ENCODE data around the gene SUGCT.

Gene SUGCT

DNA sequence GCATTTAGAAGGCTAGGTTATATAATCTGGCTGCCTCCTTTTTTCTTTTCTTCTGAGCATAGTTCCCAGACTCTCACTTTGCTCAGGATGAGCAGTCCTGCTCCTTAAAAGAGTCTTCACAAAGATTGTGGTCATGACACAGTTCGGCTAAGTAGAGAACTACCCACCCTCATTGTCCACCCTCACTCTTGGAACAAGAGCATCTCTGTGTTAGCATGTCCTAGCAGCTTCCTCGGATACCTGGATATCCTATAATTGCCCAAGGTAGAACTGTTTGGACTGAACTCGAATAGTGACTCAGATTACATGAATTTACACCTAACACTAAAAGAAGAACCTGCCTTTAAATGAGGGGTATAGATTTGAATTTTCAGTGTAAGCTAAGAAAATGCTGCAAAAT is 572.0 kb downstream of the SUGCT start:
- DNase-seq (ENCODE audit: low read depth, low spot score), result no peak
- Histone ChIP-seq H3K4me3 (ENCODE audit: insufficient read length, low read depth) (no peak overlapping the region), H3K27me3 (ENCODE audit: insufficient read depth, insufficient read length) (no peaks in the 10 kb centered on the region), H3K9me3 (ENCODE audit: insufficient read depth, low read length) (no peaks in the 10 kb centered on the region), H3K9ac (ENCODE audit: insufficient read length, low read depth) (no peak overlapping the region), H3K4me1 (ENCODE audit: insufficient read depth, insufficient read length) (no peaks in the 10 kb centered on the region), H3K36me3 (ENCODE audit: insufficient read depth, insufficient read length, low read length) (no peaks in the 10 kb centered on the region)
- no peak for TF ChIP-seq ZNF274 (IDR thresholded peaks at IDR 0.05; ENCODE audit: low read depth, low read length)
- no peak for TF ChIP-seq SUZ12 (IDR thresholded peaks at IDR 0.05; ENCODE audit: extremely low read depth, insufficient read depth, insufficient read length)
- TF ChIP-seq YY1 (IDR thresholded peaks at IDR 0.05; ENCODE audit: insufficient read depth, insufficient read length), result no peak

DNA sequence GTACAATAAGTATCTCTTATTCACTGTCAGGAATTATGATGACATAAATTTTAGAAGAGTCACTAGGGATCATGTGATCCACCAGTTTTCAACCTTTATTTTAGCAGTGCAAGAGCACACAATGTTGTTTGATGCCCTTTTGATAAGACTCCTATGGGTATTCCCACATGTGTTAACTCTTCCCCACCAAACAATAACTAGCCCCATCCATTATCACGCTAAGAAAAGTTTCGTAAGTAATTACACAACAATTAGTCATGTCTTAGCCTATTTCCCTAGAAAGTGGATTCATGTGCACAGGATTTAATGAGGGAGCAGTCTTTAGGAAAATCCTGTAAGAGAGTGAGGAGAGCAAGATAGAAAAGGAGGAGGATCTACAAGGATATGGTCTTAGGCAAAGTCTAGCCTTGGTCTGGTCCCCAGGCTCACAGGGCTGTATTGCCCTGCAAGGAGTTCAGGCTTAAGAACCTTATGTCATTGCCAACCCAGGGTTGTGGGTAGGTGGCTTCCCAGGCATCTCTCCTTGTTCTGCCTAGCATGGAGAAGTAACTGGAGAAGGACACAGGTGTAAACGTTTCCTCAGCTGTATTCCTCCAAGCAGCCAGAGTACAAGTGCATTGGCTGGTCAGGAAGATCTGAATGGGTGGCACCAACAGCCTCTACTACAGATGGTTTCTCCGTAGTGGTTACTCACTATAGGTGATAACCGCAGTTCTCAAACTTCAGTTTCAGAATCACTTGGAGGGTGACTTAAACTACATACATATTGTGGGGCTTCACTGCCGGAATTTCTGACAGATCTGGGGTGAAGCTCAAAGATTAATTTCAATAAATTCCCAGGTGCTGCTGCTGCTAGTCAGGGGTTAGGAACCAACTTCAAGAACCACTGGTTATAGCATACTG is 574.5 kb downstream of the SUGCT start:
- no peak overlapping the region for H3K9ac ChIP-seq (ENCODE audit: insufficient read length, low read depth)
- H3K36me3 ChIP-seq (ENCODE audit: insufficient read depth, insufficient read length, low read length), result no peaks in the 10 kb centered on the region
- no peaks in the 10 kb centered on the region for H3K4me1 ChIP-seq (ENCODE audit: insufficient read depth, insufficient read length)
- no peaks in the 10 kb centered on the region for H3K27me3 ChIP-seq (ENCODE audit: insufficient read depth, insufficient read length)
- TF ChIP-seq SUZ12 (IDR thresholded peaks at IDR 0.05; ENCODE audit: extremely low read depth, insufficient read depth, insufficient read length) (no peak), YY1 (IDR thresholded peaks at IDR 0.05; ENCODE audit: insufficient read depth, insufficient read length) (no peak), ZNF274 (IDR thresholded peaks at IDR 0.05; ENCODE audit: low read depth, low read length) (no peak)
- H3K9me3 ChIP-seq (ENCODE audit: insufficient read depth, low read length), result no peaks in the 10 kb centered on the region
- H3K4me3 ChIP-seq (ENCODE audit: insufficient read length, low read depth), result no peak overlapping the region
- no peak for DNase-seq (ENCODE audit: low read depth, low spot score)

DNA sequence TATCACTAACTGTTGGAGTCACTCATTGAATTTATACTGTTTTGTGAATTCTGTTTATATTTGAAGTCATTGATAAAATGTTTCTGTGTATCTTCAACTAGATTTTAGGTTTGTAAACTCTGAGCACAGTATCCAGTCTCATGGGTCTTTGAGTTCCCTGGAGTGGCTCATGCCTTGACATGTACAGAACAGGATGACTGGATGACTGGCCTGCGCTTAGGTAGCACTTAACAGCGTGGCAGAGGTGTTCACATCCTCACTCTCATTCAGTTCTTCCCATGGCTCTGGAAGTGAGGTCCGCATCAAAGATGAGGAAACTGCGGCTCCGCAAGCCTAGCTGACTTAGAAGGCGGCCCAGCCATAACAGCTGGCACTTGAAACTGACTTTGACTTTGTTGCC is 576.9 kb downstream of the SUGCT start:
- Histone ChIP-seq H3K4me3 (ENCODE audit: insufficient read length, low read depth) (no peak overlapping the region), H3K36me3 (ENCODE audit: insufficient read depth, insufficient read length, low read length) (no peaks in the 10 kb centered on the region), H3K9ac (ENCODE audit: insufficient read length, low read depth) (no peak overlapping the region), H3K4me1 (ENCODE audit: insufficient read depth, insufficient read length) (peaks cover 2% of the 10 kb centered on the region), H3K9me3 (ENCODE audit: insufficient read depth, low read length) (no peaks in the 10 kb centered on the region), H3K27me3 (ENCODE audit: insufficient read depth, insufficient read length) (no peaks in the 10 kb centered on the region)
- DNase-seq (ENCODE audit: low read depth, low spot score), result no peak
- TF ChIP-seq SUZ12 (IDR thresholded peaks at IDR 0.05; ENCODE audit: extremely low read depth, insufficient read depth, insufficient read length), result no peak

- Histone ChIP-seq H3K9me3 (ENCODE audit: insufficient read depth, low read length) (no peaks in the 10 kb centered on the region), H3K4me3 (ENCODE audit: insufficient read length, low read depth) (no peak overlapping the region), H3K36me3 (ENCODE audit: insufficient read depth, insufficient read length, low read length) (no peaks in the 10 kb centered on the region), H3K9ac (ENCODE audit: insufficient read length, low read depth) (no peak overlapping the region), H3K27me3 (ENCODE audit: insufficient read depth, insufficient read length) (no peaks in the 10 kb centered on the region), H3K4me1 (ENCODE audit: insufficient read depth, insufficient read length) (peaks cover 2% of the 10 kb centered on the region)
- TF ChIP-seq ZNF274 (IDR thresholded peaks at IDR 0.05; ENCODE audit: low read depth, low read length) (no peak), YY1 (IDR thresholded peaks at IDR 0.05; ENCODE audit: insufficient read depth, insufficient read length) (no peak), SUZ12 (IDR thresholded peaks at IDR 0.05; ENCODE audit: extremely low read depth, insufficient read depth, insufficient read length) (no peak)
- no peak for DNase-seq (ENCODE audit: low read depth, low spot score)
Observed at GRCh38 chr7:40714363-40715052, 579.7 kb downstream of the SUGCT start.

DNA sequence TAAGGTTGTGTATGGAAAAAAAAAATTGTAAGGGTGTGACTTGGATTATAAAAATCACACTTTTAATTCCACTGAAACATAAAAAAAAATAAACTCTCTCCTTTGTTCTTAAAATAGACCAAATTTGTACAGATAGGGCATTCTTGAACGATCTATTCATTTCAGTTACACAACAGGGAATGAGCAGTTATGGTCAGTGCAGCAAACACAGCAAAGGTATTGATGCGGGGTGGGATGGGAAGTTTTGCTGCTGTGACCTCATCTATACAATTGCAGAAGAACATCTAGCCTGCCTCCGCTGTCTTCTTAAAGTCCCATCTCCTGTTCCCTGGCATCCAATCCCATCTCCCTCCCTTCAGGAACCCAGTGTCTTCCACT is 580.2 kb downstream of the SUGCT start:
- Histone ChIP-seq H3K9ac (ENCODE audit: insufficient read length, low read depth) (no peak overlapping the region), H3K4me3 (ENCODE audit: insufficient read length, low read depth) (no peak overlapping the region), H3K27me3 (ENCODE audit: insufficient read depth, insufficient read length) (no peaks in the 10 kb centered on the region), H3K9me3 (ENCODE audit: insufficient read depth, low read length) (no peaks in the 10 kb centered on the region), H3K4me1 (ENCODE audit: insufficient read depth, insufficient read length) (peaks cover 2% of the 10 kb centered on the region), H3K36me3 (ENCODE audit: insufficient read depth, insufficient read length, low read length) (no peaks in the 10 kb centered on the region)
- TF ChIP-seq ZNF274 (IDR thresholded peaks at IDR 0.05; ENCODE audit: low read depth, low read length) (no peak), SUZ12 (IDR thresholded peaks at IDR 0.05; ENCODE audit: extremely low read depth, insufficient read depth, insufficient read length) (no peak), YY1 (IDR thresholded peaks at IDR 0.05; ENCODE audit: insufficient read depth, insufficient read length) (no peak)
- no peak for DNase-seq (ENCODE audit: low read depth, low spot score)

DNA sequence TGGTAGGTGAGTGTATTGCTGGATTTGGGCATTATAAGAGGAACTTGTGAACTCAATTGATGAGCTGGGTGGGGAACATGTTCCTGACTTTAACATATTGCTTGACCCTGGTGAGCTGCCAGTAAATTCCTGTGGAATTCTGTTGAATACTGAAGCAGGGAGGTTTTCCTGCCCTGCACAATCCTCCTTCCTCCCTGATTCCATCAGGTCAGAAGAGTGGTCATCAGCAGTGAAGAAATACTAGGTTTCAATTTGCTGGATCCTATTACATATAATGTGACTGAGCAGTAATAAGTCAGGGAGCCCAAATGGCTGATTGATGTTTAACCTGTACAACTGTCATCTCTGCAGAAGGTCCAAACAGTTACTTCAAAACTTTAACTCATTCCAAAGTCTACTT is 581.2 kb downstream of the SUGCT start:
- Histone ChIP-seq H3K4me3 (ENCODE audit: insufficient read length, low read depth) (no peak overlapping the region), H3K27me3 (ENCODE audit: insufficient read depth, insufficient read length) (no peaks in the 10 kb centered on the region), H3K4me1 (ENCODE audit: insufficient read depth, insufficient read length) (peaks cover 2% of the 10 kb centered on the region), H3K36me3 (ENCODE audit: insufficient read depth, insufficient read length, low read length) (no peaks in the 10 kb centered on the region), H3K9ac (ENCODE audit: insufficient read length, low read depth) (no peak overlapping the region), H3K9me3 (ENCODE audit: insufficient read depth, low read length) (no peaks in the 10 kb centered on the region)
- DNase-seq (ENCODE audit: low read depth, low spot score), result no peak
- TF ChIP-seq ZNF274 (IDR thresholded peaks at IDR 0.05; ENCODE audit: low read depth, low read length) (no peak), YY1 (IDR thresholded peaks at IDR 0.05; ENCODE audit: insufficient read depth, insufficient read length) (no peak), SUZ12 (IDR thresholded peaks at IDR 0.05; ENCODE audit: extremely low read depth, insufficient read depth, insufficient read length) (no peak)

GRCh38 chr7:40717242-40717641 is 582.4 kb downstream of the SUGCT start:
- H3K4me1 ChIP-seq (ENCODE audit: insufficient read depth, insufficient read length), result peaks cover 2% of the 10 kb centered on the region
- TF ChIP-seq SUZ12 (IDR thresholded peaks at IDR 0.05; ENCODE audit: extremely low read depth, insufficient read depth, insufficient read length), result no peak
- no peak for TF ChIP-seq ZNF274 (IDR thresholded peaks at IDR 0.05; ENCODE audit: low read depth, low read length)
- no peak for TF ChIP-seq YY1 (IDR thresholded peaks at IDR 0.05; ENCODE audit: insufficient read depth, insufficient read length)
- H3K27me3 ChIP-seq (ENCODE audit: insufficient read depth, insufficient read length), result no peaks in the 10 kb centered on the region
- no peaks in the 10 kb centered on the region for H3K9me3 ChIP-seq (ENCODE audit: insufficient read depth, low read length)
- no peaks in the 10 kb centered on the region for H3K36me3 ChIP-seq (ENCODE audit: insufficient read depth, insufficient read length, low read length)
- no peak overlapping the region for H3K4me3 ChIP-seq (ENCODE audit: insufficient read length, low read depth)
- peak overlapping the region; percentile 3 for H3K9ac ChIP-seq (ENCODE audit: insufficient read length, low read depth)
- DNase-seq (ENCODE audit: low read depth, low spot score), result peak; percentile 76
